ENCODE measurements around the gene OR10AD1.

- TF ChIP-seq CTCF (optimal IDR thresholded peaks at IDR 0.05 in 1 of 3, IDR thresholded peaks at IDR 0.05 in 1 of 3, conservative IDR thresholded peaks at IDR 0.05 in 1 of 3; ENCODE audit: extremely low read depth in 1 of 3, insufficient read depth in 2 of 3, low read length in 3 of 3), result no peak
- no peak for TF ChIP-seq EZH2 (IDR thresholded peaks at IDR 0.05; ENCODE audit: low read length)
Observed at GRCh38 chr12:48164451-48164850, 38.6 kb downstream of the OR10AD1 start.

Data from keratinocyte (primary cell).